Measurements from ENCODE around the gene E2F4.

The E2F4 gene

GRCh38 chr16:67230809-67231660 is 39.1 kb downstream of the E2F4 start:
- TF ChIP-seq, protein P1, sequence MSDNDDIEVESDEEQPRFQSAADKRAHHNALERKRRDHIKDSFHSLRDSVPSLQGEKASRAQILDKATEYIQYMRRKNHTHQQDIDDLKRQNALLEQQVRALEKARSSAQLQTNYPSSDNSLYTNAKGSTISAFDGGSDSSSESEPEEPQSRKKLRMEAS (IDR thresholded peaks at IDR 0.05): no peak
- TF ChIP-seq TCF12 (IDR thresholded peaks at IDR 0.05; ENCODE audit: low read depth): no peak
- no peak for TF ChIP-seq TEAD4 (IDR thresholded peaks at IDR 0.05)
- TF ChIP-seq YY1 (IDR thresholded peaks at IDR 0.05; ENCODE audit: low read depth): no peak
- TF ChIP-seq EP300 (IDR thresholded peaks at IDR 0.05; ENCODE audit: borderline replicate concordance): no peak
- no peak for TF ChIP-seq EGR1 (IDR thresholded peaks at IDR 0.05)
- no peak for TF ChIP-seq ZBTB7A (IDR thresholded peaks at IDR 0.05; ENCODE audit: low read depth)
- TF ChIP-seq FOXM1 (IDR thresholded peaks at IDR 0.05; ENCODE audit: borderline replicate concordance, low read depth): no peak
- TF ChIP-seq NFIC (IDR thresholded peaks at IDR 0.05): no peak
- TF ChIP-seq CREB1 (IDR thresholded peaks at IDR 0.05; ENCODE audit: low read depth): no peak
- no peak for TF ChIP-seq CEBPB (IDR thresholded peaks at IDR 0.05)

GRCh38 chr16:67233596-67233995 is 41.6 kb downstream of the E2F4 start:
- TF ChIP-seq TCF12 (IDR thresholded peaks at IDR 0.05; ENCODE audit: low read depth) (no peak), YY1 (IDR thresholded peaks at IDR 0.05; ENCODE audit: low read depth) (no peak), CREB1 (IDR thresholded peaks at IDR 0.05; ENCODE audit: low read depth) (no peak), EGR1 (IDR thresholded peaks at IDR 0.05) (no peak), EP300 (IDR thresholded peaks at IDR 0.05; ENCODE audit: borderline replicate concordance) (no peak), TAF1 (IDR thresholded peaks at IDR 0.05; ENCODE audit: low read depth) (no peak), ZBTB7A (IDR thresholded peaks at IDR 0.05; ENCODE audit: low read depth) (no peak), FOXM1 (IDR thresholded peaks at IDR 0.05; ENCODE audit: borderline replicate concordance, low read depth) (no peak)
- TF ChIP-seq, protein P1 (IDR thresholded peaks at IDR 0.05): no peak

DNA sequence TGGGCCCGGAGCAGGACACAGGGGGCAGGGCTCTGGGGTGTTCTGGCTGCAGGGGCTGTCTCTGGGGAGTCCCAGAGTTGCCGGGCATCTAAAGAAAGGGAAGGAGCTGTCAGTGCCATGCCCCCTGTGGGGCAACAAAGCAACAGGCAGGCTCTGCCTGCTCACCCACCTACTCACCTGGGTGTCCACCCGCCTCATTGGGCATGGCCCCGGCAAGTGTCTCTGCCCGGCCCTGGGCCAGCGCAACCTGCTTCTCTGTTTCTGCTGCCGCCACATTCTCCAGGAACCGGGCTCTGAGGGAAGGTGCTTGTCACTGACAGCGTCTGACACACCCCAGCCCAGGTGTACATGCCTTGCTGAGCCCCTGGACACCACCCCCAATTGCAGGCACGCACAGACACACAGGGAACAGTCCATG is 42.2 kb downstream of the E2F4 start:
- TF ChIP-seq TEAD4 (IDR thresholded peaks at IDR 0.05) (no peak), NFIC (IDR thresholded peaks at IDR 0.05) (no peak), EGR1 (IDR thresholded peaks at IDR 0.05) (no peak), TCF12 (IDR thresholded peaks at IDR 0.05; ENCODE audit: low read depth) (no peak), CREB1 (IDR thresholded peaks at IDR 0.05; ENCODE audit: low read depth) (no peak), EP300 (IDR thresholded peaks at IDR 0.05; ENCODE audit: borderline replicate concordance) (no peak), ZBTB7A (IDR thresholded peaks at IDR 0.05; ENCODE audit: low read depth) (no peak), YY1 (IDR thresholded peaks at IDR 0.05; ENCODE audit: low read depth) (no peak)
- TF ChIP-seq, protein P2, sequence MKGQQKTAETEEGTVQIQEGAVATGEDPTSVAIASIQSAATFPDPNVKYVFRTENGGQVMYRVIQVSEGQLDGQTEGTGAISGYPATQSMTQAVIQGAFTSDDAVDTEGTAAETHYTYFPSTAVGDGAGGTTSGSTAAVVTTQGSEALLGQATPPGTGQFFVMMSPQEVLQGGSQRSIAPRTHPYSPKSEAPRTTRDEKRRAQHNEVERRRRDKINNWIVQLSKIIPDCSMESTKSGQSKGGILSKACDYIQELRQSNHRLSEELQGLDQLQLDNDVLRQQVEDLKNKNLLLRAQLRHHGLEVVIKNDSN (IDR thresholded peaks at IDR 0.05): no peak

- no peak for TF ChIP-seq YY1 (IDR thresholded peaks at IDR 0.05; ENCODE audit: low read depth)
- TF ChIP-seq, protein P1 (IDR thresholded peaks at IDR 0.05): no peak
- no peak for TF ChIP-seq ZBTB7A (IDR thresholded peaks at IDR 0.05; ENCODE audit: low read depth)
- TF ChIP-seq, protein P2 (IDR thresholded peaks at IDR 0.05): no peak
- no peak for TF ChIP-seq EGR1 (IDR thresholded peaks at IDR 0.05)
- no peak for TF ChIP-seq REST (IDR thresholded peaks at IDR 0.05; ENCODE audit: low read depth)
- TF ChIP-seq RAD21 (IDR thresholded peaks at IDR 0.05; ENCODE audit: low read depth): no peak
- no peak for TF ChIP-seq TEAD4 (IDR thresholded peaks at IDR 0.05)
- TF ChIP-seq CEBPB (IDR thresholded peaks at IDR 0.05): no peak
- no peak for TF ChIP-seq TCF12 (IDR thresholded peaks at IDR 0.05; ENCODE audit: low read depth)
- TF ChIP-seq TAF1 (IDR thresholded peaks at IDR 0.05; ENCODE audit: low read depth): no peak
- no peak for TF ChIP-seq CREB1 (IDR thresholded peaks at IDR 0.05; ENCODE audit: low read depth)
- TF ChIP-seq NFIC (IDR thresholded peaks at IDR 0.05): no peak
- no peak for TF ChIP-seq FOXM1 (IDR thresholded peaks at IDR 0.05; ENCODE audit: borderline replicate concordance, low read depth)
Observed at GRCh38 chr16:67235816-67236562, 44.0 kb downstream of the E2F4 start.

GRCh38 chr16:67236563-67237395 is 44.8 kb downstream of the E2F4 start:
- no peak for TF ChIP-seq REST (IDR thresholded peaks at IDR 0.05; ENCODE audit: low read depth)

Data from Ishikawa (cell line).